Hepatocyte (in vitro differentiated cells): ENCODE measurements around the gene DIP2C. TPM values are rescaled to one million over a fixed set of nuclear protein-coding genes. Genes with fewer than 3 reads are reported as not detected.

Experiments used
- DNase-seq: peaks from one replicate; pipeline ENCODE4 v3.0.0-alpha.2; 2016; ENCODE audit warnings: low spot score
- H2AFZ ChIP-seq: fragments of 200-600 bp; sonication (generic); 2 replicates; pipeline ENCODE4 v1.6.0; 2016; ENCODE audit warnings: antibody characterized with exemption, mild to moderate bottlenecking
- H3K27ac ChIP-seq: fragments of 200-600 bp; sonication (generic); 2 replicates; pipeline ENCODE4 v1.5.1; 2016; ENCODE audit warnings: mild to moderate bottlenecking
- H3K27me3 ChIP-seq: fragments of 200-600 bp; sonication (generic); 2 replicates; pipeline ENCODE4 v1.6.1; 2016
- H3K36me3 ChIP-seq: fragments of 200-600 bp; sonication (generic); replicated peaks from 2 replicates; pipeline ENCODE4 v1.5.1; 2016; ENCODE audit warnings: low read depth; ENCODE audit not compliant: insufficient read depth
- H3K4me1 ChIP-seq: fragments of 200-600 bp; sonication (generic); 2 replicates; pipeline ENCODE4 v1.5.1; 2016; ENCODE audit warnings: mild to moderate bottlenecking, moderate library complexity; ENCODE audit not compliant: insufficient read depth
- H3K4me2 ChIP-seq: fragments of 200-600 bp; sonication (generic); 2 replicates; pipeline ENCODE4 v1.6.0; 2016
- H3K4me3 ChIP-seq: fragments of 200-600 bp; sonication (generic); 2 replicates; pipeline ENCODE4 v1.5.1; 2016; ENCODE audit warnings: mild to moderate bottlenecking
- H3K79me2 ChIP-seq: fragments of 200-600 bp; sonication (generic); 2 replicates; pipeline ENCODE4 v1.6.0; 2017; ENCODE audit warnings: mild to moderate bottlenecking
- H3K9me2 ChIP-seq: fragments of 200-600 bp; sonication (generic); replicated peaks from 2 replicates; pipeline ENCODE4 v1.6.0; 2017; ENCODE audit warnings: mild to moderate bottlenecking; ENCODE audit not compliant: insufficient read depth
- H3K9me3 ChIP-seq: fragments of 200-600 bp; sonication (generic); 2 replicates; pipeline ENCODE4 v1.5.1; 2016; ENCODE audit warnings: low read depth, mild to moderate bottlenecking
- H4K20me1 ChIP-seq: fragments of 200-600 bp; sonication (generic); 2 replicates; pipeline ENCODE4 v1.6.0; 2016; ENCODE audit warnings: mild to moderate bottlenecking; ENCODE audit not compliant: insufficient read depth, poor library complexity, severe bottlenecking
- EZH2 ChIP-seq: fragments of 200-600 bp; sonication (generic); IDR thresholded peaks from 2 replicates; pipeline ENCODE4 v1.6.1; 2016; ENCODE audit warnings: antibody characterized with exemption, mild to moderate bottlenecking, borderline replicate concordance
- EZH2phosphoT487 ChIP-seq: fragments of 200-600 bp; sonication (generic); IDR thresholded peaks from one replicate; pipeline ENCODE4 v1.6.1; 2018; ENCODE audit warnings: antibody characterized with exemption, mild to moderate bottlenecking, low read depth, moderate library complexity; ENCODE audit not compliant: unreplicated experiment, severe bottlenecking
- WGBS: methylation state at CpG from one replicate; pipeline ENCODE4 v1.1.6; 2016; ENCODE audit warnings: low lambda C conversion rate; ENCODE audit errors: missing lambda C conversion rate; 5-methylcytosine and 5-hydroxymethylcytosine counted together
- polyA plus RNA-seq: library from polyadenylated mRNA; unstranded; fragments of >200 nt; fragmentation: Nextera tagmentation; extraction: Ambion mirVana; gene quantifications from 2 replicates; pipeline ENCODE4 v1.2.1, GENCODE V29; 2016
- total RNA-seq: library from RNA; depleted of rRNA; stranded (reverse); fragments of >200 nt; gene quantifications from 2 replicates; pipeline ENCODE4 v1.2.3, GENCODE V29; 2014
- TF ChIP-seq, protein P1 (sequence below): fragments of 200-600 bp; sonication (generic); IDR thresholded peaks from 2 replicates; pipeline ENCODE4 v1.5.1; 2016; ENCODE audit warnings: antibody characterized with exemption, mild to moderate bottlenecking; ENCODE audit not compliant: poor library complexity

DIP2C gene
- total and polyA plus RNA-seq, 2 experiments from 2014 or later: 11.1 to 12.8 TPM

GRCh38 chr10:722281-723060 is 33.0 kb upstream of the DIP2C start:
- no peak overlapping the region for H3K27ac ChIP-seq
- no peaks in the 10 kb centered on the region for H3K79me2 ChIP-seq
- TF ChIP-seq, protein P1, sequence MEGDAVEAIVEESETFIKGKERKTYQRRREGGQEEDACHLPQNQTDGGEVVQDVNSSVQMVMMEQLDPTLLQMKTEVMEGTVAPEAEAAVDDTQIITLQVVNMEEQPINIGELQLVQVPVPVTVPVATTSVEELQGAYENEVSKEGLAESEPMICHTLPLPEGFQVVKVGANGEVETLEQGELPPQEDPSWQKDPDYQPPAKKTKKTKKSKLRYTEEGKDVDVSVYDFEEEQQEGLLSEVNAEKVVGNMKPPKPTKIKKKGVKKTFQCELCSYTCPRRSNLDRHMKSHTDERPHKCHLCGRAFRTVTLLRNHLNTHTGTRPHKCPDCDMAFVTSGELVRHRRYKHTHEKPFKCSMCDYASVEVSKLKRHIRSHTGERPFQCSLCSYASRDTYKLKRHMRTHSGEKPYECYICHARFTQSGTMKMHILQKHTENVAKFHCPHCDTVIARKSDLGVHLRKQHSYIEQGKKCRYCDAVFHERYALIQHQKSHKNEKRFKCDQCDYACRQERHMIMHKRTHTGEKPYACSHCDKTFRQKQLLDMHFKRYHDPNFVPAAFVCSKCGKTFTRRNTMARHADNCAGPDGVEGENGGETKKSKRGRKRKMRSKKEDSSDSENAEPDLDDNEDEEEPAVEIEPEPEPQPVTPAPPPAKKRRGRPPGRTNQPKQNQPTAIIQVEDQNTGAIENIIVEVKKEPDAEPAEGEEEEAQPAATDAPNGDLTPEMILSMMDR: no peak
- no peak for TF ChIP-seq EZH2
- TF ChIP-seq EZH2phosphoT487: no peak
- no peak overlapping the region for H3K4me2 ChIP-seq
- 92% methylated on average over 26 of the region's 26 CpGs for WGBS
- no peaks in the 10 kb centered on the region for H3K9me2 ChIP-seq
- H3K4me1 ChIP-seq: no peaks in the 10 kb centered on the region
- H3K27me3 ChIP-seq: no peaks in the 10 kb centered on the region
- no peak for DNase-seq
- no peak overlapping the region for H3K4me3 ChIP-seq
- no peaks in the 10 kb centered on the region for H3K36me3 ChIP-seq
- no peaks in the 10 kb centered on the region for H4K20me1 ChIP-seq
- no peak overlapping the region for H2AFZ ChIP-seq
- no peaks in the 10 kb centered on the region for H3K9me3 ChIP-seq

GRCh38 chr10:718143-718700 is 28.8 kb upstream of the DIP2C start:
- no peak for TF ChIP-seq EZH2
- TF ChIP-seq EZH2phosphoT487: no peak
- TF ChIP-seq, protein P1: no peak
- Histone ChIP-seq H3K27me3 (no peaks in the 10 kb centered on the region), H3K9me3 (no peaks in the 10 kb centered on the region), H3K4me1 (no peaks in the 10 kb centered on the region), H3K4me3 (no peak overlapping the region), H4K20me1 (no peaks in the 10 kb centered on the region), H3K4me2 (no peak overlapping the region), H3K36me3 (no peaks in the 10 kb centered on the region), H2AFZ (no peak overlapping the region), H3K79me2 (no peaks in the 10 kb centered on the region), H3K27ac (no peak overlapping the region), H3K9me2 (no peaks in the 10 kb centered on the region)
- 95% methylated on average over 6 of the region's 6 CpGs for WGBS
- DNase-seq: no peak

GRCh38 chr10:717458-717857 is 28.0 kb upstream of the DIP2C start:
- no peak overlapping the region for H3K27ac ChIP-seq
- no peak overlapping the region for H3K4me3 ChIP-seq
- H3K9me2 ChIP-seq: no peaks in the 10 kb centered on the region
- H3K79me2 ChIP-seq: no peaks in the 10 kb centered on the region
- H4K20me1 ChIP-seq: no peaks in the 10 kb centered on the region
- WGBS: 90% methylated on average over 11 of the region's 11 CpGs
- H3K27me3 ChIP-seq: no peaks in the 10 kb centered on the region
- no peak overlapping the region for H2AFZ ChIP-seq
- TF ChIP-seq, protein P1: no peak
- TF ChIP-seq EZH2: no peak
- TF ChIP-seq EZH2phosphoT487: no peak
- H3K4me2 ChIP-seq: no peak overlapping the region
- no peaks in the 10 kb centered on the region for H3K36me3 ChIP-seq
- peaks cover 7% of the 10 kb centered on the region for H3K4me1 ChIP-seq
- DNase-seq: no peak
- H3K9me3 ChIP-seq: no peaks in the 10 kb centered on the region
